GM11168 (cell line): ENCODE data around the gene ZNF736.
"Not testable (repeated sequence)": the region's sequence is repeated elsewhere in the genome, so short reads cannot be mapped to it uniquely, and the experiment has no call there.

Source experiments
- in situ Hi-C: fragments of 300-500 bp; cut with MboI; formaldehyde crosslinking; loops from one replicate; pipeline ENCODE4 v1.12.0; 2022; ENCODE audit warnings: low sequenced_read_pairs; ENCODE audit not compliant: unreplicated experiment

ZNF736 gene

DNA sequence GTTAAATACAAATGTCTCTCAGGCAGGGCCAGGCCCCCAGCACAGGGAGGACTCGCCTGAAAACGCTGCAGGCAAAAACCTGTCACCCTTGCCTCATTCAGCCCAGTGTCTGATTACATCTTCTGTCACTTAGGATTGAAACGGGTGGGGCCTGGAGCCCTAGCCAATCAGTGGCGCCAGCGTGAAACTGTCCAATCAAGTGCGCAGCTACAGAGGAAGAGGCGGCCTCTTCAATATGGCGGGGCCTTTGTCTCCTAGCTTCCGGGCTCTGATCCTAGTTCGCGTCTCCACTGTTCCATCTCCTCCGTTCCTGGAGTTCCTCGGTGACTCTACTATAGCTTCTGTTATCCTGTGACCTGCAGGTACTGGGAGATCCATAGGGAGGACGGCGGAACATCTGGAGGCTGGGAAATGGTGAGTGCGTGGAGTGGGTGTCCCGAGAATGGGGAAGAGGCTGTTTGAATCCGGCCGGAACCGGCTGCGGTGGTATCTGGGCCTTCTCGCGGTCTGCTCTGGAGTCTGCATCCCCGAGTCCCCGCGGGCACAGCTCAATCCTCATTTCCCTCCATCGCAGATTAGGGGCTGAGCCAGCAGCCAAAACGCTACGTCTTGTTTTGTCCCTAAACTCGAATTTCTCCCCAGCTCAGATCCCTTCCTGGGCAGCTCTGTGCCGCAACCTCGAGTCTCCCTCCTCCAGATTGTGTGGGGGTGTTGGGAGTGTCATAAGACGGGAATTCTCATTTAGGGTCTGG lies at the start of gene ZNF736:
ZNF736 (plus strand) TSS at position 222 of the 752 bp plus-strand sequence; CDS start at position 412, 190 bp downstream.
- in situ Hi-C loops = loop anchor here (10.0 kb wide), 1 partner anchor 351 kb away; the partner anchor contains the start of gene ZNF107

- in situ Hi-C loops = no loop called here
Observed at GRCh38 chr7:64266341-64266919, 47.3 kb upstream of the ZNF736 start.

DNA sequence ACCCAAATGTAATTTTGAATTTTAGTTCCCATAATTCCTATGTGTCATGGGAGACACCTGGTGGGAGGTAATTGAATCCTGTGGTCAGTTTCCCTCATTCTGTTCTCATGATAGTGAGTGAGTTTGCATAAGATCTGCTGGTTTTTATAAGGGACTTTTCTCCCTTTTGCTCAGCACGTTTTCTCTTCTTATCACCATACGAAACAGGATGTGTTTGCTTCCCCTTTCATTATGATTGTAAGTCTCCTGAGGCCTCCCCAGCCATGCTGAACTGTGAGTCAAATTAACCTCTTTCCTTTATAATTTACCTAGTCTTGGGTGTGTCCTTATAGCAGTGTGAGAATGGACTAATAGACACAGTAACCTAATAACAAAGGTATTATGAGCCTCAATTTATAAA lies 36.1 kb upstream of the ZNF736 start:
- in situ Hi-C loops = no loop called here

DNA sequence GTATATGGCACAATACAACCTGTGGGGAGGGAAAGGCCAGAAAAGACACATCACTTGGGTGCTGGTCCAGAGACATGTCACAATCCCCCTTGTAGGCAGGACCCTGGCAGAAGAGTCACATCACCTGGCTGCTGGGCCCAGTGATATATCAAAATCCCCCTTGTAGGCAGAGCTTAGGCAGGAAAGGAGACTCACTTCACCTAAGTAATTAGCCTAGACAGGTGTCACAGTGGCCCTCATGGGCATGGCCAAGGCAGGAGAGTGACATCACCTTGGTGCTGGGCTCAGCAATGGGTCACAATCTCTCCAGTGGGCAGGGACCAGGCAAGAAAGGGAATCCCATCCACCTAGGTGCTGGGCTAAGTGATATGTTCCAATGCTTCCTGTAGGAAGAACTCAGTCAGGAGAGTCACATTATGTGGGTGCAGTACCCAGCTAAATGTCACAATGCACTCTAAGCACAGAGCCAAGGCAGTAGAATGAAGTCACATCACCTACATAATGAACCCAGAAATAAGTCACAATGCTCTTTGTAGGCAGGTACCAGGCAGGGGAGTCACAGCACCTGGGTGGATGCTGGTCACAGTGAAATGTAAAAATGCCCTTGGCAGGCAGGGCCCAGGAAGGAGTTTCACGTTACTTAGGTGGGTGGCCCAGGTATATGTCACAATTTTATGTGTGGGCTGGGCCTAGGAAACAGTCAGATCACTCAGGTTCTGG lies 18.9 kb upstream of the ZNF736 start:
- in situ Hi-C loops = no loop called here

GRCh38 chr7:64297418-64297817 lies 16.3 kb upstream of the ZNF736 start:
- in situ Hi-C loops = not testable (repeated sequence)

DNA sequence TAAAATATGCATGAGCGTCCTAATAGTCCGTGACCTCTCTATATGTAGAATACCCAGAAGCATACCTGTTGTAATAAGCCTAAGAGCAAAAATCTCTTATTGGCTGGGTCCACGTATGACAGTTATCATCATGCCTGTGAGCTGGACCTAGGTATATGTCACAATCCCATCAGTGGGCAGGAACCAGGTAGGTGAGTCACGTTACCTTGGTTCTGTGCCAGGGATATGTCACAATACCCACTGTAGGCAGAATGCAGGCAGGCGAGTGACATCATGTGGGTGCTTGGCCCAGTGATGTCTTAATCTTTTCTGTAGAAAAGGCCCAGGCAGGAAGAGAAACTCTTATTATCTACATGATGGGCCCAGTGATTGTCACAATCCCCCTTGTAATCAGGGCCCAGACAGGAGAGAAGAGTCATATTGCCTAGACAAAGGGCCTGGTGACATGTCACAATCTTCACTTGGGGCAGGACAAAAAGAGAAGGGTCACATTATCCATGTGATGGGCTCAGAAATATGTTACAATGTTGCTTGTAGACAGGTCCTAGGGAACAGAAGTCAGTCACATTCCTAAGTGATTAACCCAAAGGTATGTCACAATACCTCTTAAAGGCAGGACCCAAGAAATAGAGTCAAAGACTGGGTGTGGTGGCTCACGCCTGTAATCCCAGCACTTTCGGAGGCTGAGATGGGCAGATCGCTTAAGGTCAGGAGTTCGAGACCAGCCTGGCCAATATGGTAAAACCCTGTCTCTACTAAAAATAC lies 12.9 kb upstream of the ZNF736 start:
- in situ Hi-C loops = no loop called here

DNA sequence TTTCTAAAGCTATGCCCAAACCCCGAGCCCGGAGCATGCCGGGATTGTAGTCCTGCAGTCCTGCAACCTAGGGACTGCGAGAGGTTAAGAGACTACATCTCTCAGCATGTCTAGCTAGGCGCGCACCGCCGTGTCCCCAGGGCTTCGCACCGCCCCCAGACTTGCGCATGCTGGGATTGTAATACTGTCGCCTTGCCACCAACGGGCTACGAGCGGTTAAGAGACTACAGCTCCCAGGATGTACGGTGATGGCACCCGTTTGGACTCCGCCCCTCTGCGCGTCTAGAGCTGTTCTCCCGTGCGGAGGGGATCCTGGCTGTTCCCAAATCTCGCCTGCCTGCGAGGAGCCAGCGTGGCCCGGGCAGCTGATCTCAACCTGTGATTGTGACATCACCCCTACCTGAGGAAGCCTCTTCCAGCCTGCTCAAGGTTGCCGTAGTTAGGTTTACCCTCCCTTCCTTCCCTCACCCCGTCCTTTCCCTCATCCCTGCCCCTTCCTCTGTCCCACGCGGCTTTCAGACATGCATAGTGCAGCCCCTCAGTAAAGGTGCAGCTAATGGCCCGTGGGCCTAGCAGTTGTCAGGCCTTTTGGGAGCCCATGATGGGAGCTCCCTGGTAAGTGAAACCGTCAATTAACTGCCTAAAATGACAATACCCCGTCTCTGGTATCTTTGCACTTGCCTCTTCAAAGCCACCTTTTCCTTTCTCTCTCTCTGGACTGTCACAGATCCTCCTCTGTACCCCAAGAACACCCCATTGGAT lies 6.3 kb upstream of the ZNF736 start:
- in situ Hi-C loops = no loop called here

- in situ Hi-C loops = no loop called here
Observed at GRCh38 chr7:64308016-64308270, 5.8 kb upstream of the ZNF736 start.

DNA sequence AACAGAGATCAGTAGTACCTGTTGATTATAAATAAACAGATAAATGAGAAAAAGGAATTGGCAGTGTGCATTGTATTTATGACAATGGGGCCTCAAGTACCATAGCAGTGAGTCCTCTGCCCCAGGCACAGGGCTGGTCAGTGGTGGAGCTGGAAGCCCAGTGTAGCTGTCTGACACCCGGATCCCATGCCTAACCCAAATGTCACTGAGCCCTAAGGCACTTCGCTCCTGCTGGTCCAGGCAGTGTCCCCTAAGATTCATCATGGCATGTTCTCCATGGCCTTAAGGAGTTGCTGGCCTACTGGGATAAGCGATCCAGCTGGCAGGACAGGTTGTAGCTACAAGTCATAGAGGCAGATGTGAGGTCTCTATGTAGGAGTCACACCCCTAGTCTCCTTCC lies 3.3 kb upstream of the ZNF736 start:
- in situ Hi-C loops = loop anchor here (10.0 kb wide), 1 partner anchor 354 kb away; the partner anchor contains the start of gene ZNF107

GRCh38 chr7:64312826-64313225 lies 935 bp upstream of the ZNF736 start:
- in situ Hi-C loops = loop anchor here (10.0 kb wide), 1 partner anchor 352 kb away; the partner anchor contains the start of gene ZNF107

DNA sequence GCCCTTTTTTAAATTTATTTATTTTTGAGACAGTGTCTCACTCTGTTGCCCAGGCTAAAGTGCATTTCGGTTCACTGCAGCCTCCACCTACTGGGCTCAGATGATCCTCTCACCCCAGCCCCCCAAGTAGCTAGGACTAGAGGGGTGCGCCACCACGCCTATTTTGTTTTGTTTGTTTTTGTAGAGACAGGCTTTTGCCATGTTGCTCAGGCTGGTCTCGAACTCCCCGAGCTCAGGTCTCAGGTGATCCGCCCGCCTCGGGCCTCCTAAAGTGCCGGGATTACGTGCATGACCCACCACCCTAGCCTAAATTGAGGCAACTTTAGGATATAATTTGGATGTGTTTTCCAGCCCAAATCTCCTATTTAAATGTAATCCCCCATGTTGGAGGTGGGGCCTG lies 805 bp downstream of the ZNF736 start:
- in situ Hi-C loops = loop anchor here (10.0 kb wide), 1 partner anchor 350 kb away; the partner anchor contains the start of gene ZNF107

- in situ Hi-C loops = loop anchor here (10.0 kb wide), 1 partner anchor 349 kb away; the partner anchor contains the start of gene ZNF107
Observed at GRCh38 chr7:64316031-64316742, 2.4 kb downstream of the ZNF736 start.

DNA sequence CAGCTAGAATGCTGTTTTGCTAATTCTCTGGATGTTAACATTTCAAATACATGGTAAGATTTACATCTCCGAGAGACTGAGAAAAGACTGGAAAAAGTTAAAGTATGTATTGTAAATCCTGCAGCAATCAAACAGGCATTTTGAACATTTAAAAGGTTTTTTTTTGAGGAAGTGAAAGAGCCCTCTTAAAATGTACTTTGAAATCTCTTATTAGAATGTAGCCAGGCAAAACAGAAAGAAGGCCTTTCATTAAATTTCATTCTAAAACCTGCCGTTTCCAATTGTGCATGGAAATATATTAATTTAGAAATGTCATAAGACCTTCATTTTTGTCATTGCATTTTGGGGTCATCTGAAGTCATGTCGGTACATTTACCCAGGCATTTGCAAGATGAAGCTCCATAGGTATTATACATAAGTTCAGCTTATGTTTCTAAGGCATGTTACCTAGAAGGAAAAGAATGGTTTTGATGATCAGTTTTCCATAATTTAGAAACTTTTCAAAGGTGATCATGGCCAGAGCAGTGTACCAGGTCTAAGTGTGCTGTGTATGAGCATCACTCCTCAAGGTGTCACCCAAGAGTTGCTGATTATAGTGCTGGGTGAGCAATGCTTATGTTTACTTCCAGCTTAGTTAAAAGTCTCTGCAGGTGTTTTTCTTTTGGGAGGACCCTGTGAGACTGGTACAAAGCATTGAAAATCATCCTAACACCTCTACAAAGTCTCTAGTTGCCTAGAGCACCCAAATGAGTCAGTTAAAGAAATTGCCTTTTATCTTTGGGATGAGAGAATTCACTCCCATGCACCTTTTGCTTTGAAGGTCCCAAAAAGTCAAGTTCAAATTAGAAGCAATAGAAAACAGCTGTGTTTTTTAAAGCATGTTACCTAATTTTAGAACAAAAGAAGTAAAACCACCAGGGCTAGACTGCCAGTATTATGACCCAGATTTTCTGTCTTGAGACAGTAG lies 7.1 kb downstream of the ZNF736 start:
- in situ Hi-C loops = no loop called here

DNA sequence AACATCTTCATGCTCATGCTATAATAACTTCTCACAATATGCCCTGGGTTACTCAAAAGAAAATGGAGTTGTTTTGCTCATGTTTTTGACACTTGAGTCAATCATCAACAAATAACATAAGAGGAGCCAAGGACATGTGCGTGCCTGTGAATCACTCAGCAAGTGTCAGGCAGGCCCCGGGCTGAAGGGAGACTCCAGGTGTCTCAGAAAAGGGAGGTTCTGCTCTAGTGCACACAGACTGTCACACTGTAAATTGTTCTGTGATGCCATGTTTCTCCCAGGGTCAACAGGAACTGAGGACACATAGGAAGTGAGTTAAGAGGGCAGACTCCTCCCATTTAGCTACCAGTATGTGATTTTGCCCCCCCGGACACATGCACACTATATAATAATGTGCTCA lies 10.4 kb downstream of the ZNF736 start:
- in situ Hi-C loops = not testable (repeated sequence)

GRCh38 chr7:64348713-64349210 lies 35.0 kb downstream of the ZNF736 start:
- in situ Hi-C loops = not testable (repeated sequence)

DNA sequence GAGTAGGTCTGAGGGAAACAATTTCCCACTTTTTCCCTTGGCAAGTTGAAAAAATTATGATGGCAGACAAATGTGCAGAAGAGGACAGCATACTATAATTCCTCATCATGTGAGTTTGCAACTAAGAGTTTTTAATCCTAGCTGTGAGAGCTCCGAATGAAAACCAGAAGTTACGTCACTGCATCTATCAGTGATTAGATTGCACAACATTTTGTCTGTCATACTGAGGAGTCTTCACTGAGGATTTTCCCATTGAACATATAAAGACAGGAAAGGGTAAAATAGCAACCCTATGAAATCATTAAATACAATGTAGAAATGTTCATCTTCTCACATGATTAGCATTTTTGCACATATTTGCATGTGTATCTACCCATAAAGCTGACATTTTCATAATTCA lies 45.8 kb downstream of the ZNF736 start:
- in situ Hi-C loops = no loop called here

DNA sequence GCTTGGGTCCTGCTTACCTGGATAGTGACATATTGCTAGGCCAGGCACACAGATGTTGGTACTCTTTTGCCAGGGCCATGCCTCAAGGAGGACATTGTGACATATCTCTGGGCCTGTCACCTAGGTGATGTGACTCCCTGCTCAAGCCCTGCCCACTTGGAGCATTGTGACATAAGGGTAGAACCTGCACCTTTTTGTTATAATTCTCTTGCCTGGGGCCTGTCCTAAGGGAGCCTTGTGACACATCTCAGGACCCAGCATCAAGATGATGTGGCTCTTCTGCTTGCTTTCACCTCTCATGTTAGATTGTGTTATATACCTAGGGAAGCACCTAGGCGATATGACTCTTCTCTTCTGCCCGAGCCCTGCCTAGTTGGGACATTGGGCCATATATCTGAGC lies 57.4 kb downstream of the ZNF736 start:
- in situ Hi-C loops = no loop called here

DNA sequence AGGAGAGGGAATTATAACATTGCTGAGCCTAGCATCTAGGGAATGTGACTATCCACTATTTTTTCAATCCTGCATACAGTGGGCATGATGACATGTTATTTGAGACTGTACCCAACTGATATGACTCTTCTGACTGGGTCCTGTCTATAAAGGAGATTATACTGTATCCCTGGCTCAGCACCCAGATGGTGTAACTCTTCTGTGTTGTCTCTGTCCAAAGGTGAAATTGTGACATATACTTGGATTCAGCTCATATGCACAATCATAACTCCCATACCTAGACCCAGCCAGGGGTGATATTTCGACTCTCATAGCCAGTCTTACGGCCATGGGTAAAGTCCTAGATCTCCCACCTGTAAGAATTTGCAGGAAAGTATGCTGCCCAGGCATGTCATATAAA lies 59.3 kb downstream of the ZNF736 start:
- in situ Hi-C loops = no loop called here
